ENCODE data around the gene MFN2. TPM values are rescaled to one million over a fixed set of nuclear protein-coding genes. Genes with fewer than 3 reads are reported as not detected.

The MFN2 gene
- total and polyA plus RNA-seq, 2 experiments from 2014 or later, result 15.1 to 40.4 TPM

GRCh38 chr1:12005488-12006166 lies 25.4 kb downstream of the MFN2 start:
- Histone ChIP-seq H3K27me3 (ENCODE audit: insufficient read depth) (no peaks in the 10 kb centered on the region), H3K4me2 (no peak overlapping the region), H3K4me3 (no peak overlapping the region), H3K27ac (ENCODE audit: low read depth) (no peak overlapping the region), H3K9me2 (ENCODE audit: insufficient read depth) (no peaks in the 10 kb centered on the region), H3K36me3 (ENCODE audit: insufficient read depth) (peaks cover 49% of the 10 kb centered on the region), H3K79me2 (replicated peaks; ENCODE audit: insufficient read depth) (no peaks in the 10 kb centered on the region), H4K20me1 (replicated peaks; ENCODE audit: insufficient read depth) (no peaks in the 10 kb centered on the region), H3F3A (replicated peaks; ENCODE audit: low read depth) (peaks cover 3% of the 10 kb centered on the region), H3K4me1 (ENCODE audit: insufficient read depth) (no peaks in the 10 kb centered on the region), H2AFZ (no peak overlapping the region)
- H3K27me3 Mint-ChIP-seq (ENCODE audit: insufficient read depth, low read depth, poor library complexity), result peaks cover 8% of the 10 kb centered on the region
- no peak overlapping the region for H3K27ac Mint-ChIP-seq
- H3K4me1 Mint-ChIP-seq, result no peaks in the 10 kb centered on the region
- no peak for TF ChIP-seq CREB1 (CRISPR knock-in tag; IDR thresholded peaks at IDR 0.05; ENCODE audit: low read depth)
- TF ChIP-seq STAT1 (IDR thresholded peaks at IDR 0.05; ENCODE audit: unreplicated experiment), result no peak
- no peak for TF ChIP-seq CTCF (conservative IDR thresholded peaks at IDR 0.05; ENCODE audit: low read depth in 2 of 2)
- H3K36me3 Mint-ChIP-seq (ENCODE audit: low read depth), result peaks cover 94% of the 10 kb centered on the region
- ATAC-seq (no peak), DNase-seq (ENCODE audit: low spot score) (no peak)
- H3K9me3 Mint-ChIP-seq, result peaks cover 3% of the 10 kb centered on the region; the same call in 2 of the 3 replicates
- no peak overlapping the region for H3K4me3 Mint-ChIP-seq

- H3K27me3 Mint-ChIP-seq (ENCODE audit: insufficient read depth, low read depth, poor library complexity), result peaks cover 8% of the 10 kb centered on the region
- H3K36me3 ChIP-seq (ENCODE audit: insufficient read depth), result peaks cover 49% of the 10 kb centered on the region
- no peaks in the 10 kb centered on the region; the same call in 1 of the 2 replicates for H4K20me1 ChIP-seq (replicated peaks; ENCODE audit: insufficient read depth)
- no peak overlapping the region for H2AFZ ChIP-seq
- no peaks in the 10 kb centered on the region for H3F3A ChIP-seq (replicated peaks; ENCODE audit: low read depth)
- H3K27me3 ChIP-seq (ENCODE audit: insufficient read depth), result no peaks in the 10 kb centered on the region
- H3K4me3 ChIP-seq, result no peak overlapping the region
- H3K36me3 Mint-ChIP-seq (ENCODE audit: low read depth), result peaks cover 97% of the 10 kb centered on the region
- no peak overlapping the region for H3K27ac ChIP-seq (ENCODE audit: low read depth)
- H3K79me2 ChIP-seq (replicated peaks; ENCODE audit: insufficient read depth), result no peaks in the 10 kb centered on the region
- H3K27ac Mint-ChIP-seq, result no peak overlapping the region
- ATAC-seq, result no peak
- H3K4me1 ChIP-seq (ENCODE audit: insufficient read depth), result no peaks in the 10 kb centered on the region
- H3K9me3 Mint-ChIP-seq, result peaks cover 3% of the 10 kb centered on the region; the same call in 2 of the 3 replicates
- H3K4me2 ChIP-seq, result no peak overlapping the region
- no peak overlapping the region for H3K4me3 Mint-ChIP-seq
- no peaks in the 10 kb centered on the region for H3K4me1 Mint-ChIP-seq
- peak; percentile 15 for DNase-seq (ENCODE audit: low spot score)
- no peaks in the 10 kb centered on the region for H3K9me2 ChIP-seq (ENCODE audit: insufficient read depth)
- no peak for TF ChIP-seq EZH2phosphoT487 (IDR thresholded peaks at IDR 0.05; ENCODE audit: unreplicated experiment)
- no peak for TF ChIP-seq NANOG (IDR thresholded peaks at IDR 0.05; ENCODE audit: borderline replicate concordance)
- no peak for TF ChIP-seq ZNF114 (CRISPR knock-in tag; IDR thresholded peaks at IDR 0.05)
- no peak for TF ChIP-seq EZH2 (IDR thresholded peaks at IDR 0.05; ENCODE audit: low read depth, unreplicated experiment)
- TF ChIP-seq ETS1 (IDR thresholded peaks at IDR 0.05), result no peak
- TF ChIP-seq JUNB (IDR thresholded peaks at IDR 0.05; ENCODE audit: unreplicated experiment), result no peak
- no peak for TF ChIP-seq STAT1 (IDR thresholded peaks at IDR 0.05; ENCODE audit: unreplicated experiment)
- no peak for TF ChIP-seq ZNF462 (CRISPR knock-in tag; IDR thresholded peaks at IDR 0.05)
These were observed 26.1 kb downstream of the MFN2 start for GRCh38 chr1:12006167-12006921.
